IPS-NIHi7 (cell line): ENCODE results near the gene TMEM123.

Experiments used
- DNase-seq: peaks from one replicate; pipeline ENCODE4 v3.0.0; 2012; ENCODE audit warnings: mixed read lengths; ENCODE audit errors: extremely low spot score

The TMEM123 gene

DNA sequence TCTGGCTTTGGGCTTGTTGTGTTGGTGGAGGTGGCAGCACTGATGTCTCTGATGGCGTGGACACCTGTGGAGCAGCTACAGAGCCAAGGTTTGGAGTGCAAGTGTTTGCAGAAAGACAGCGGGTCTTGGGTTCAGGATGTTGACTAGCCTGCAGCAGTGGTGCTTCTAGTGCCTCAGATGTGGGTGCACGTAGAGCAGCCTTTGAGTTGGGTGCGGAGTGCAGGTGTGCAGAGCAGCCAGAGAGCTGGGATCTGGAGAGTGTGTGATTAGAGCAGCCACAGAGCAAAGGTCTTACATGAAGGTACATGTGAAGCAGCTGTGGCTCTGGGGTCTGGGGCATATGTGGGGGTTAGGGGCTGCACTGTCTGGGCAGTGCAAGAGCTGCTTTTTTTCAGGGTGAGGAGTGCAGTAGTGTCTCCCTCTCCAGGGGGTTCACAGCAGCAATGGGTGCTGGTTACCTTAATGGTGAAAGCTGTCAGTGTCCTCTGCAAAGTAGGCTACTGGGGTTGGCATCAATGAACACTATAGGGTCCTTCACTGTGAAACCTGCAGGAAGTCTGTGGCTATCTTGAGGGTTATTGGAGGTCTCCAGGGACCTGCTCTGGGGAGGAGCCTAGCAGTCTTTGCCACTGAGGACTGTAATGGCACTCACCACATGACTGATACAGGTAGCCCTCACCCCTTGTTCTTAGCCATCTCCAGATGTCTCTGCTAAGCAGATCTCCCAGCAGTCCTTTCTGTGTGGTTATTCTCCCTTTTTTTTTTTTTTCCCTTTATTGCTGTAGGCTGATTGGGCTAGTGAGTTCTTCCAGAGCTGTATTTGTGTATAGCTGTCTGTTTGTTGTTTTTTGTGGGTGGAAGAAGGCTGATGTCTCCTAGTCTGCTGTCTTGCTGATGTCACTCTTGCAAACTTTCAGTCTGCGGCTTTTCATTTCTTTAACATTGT is 91.2 kb downstream of the TMEM123 start:
- DNase-seq, result no peak

GRCh38 chr11:102360681-102361080 is 91.9 kb downstream of the TMEM123 start:
- DNase-seq, result no peak

DNA sequence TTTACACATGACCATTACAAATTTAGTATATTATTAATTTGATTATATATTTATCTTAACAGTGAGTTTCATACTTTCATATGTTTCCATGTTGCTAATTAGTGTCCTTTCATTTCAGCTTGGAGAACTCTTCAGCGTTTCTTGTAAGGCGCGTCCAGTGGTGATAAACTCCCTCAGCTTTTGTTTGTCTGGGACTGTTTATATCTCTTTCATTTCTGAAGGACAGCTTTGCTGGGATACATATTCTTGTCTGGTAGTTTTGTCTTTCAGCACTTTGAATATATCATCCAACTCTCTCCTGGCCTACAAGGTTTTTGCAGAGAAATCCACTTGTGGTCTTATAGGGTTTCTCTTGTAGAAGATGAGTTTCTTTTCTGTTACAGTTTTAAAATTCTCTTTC is 93.2 kb downstream of the TMEM123 start:
- no peak for DNase-seq

GRCh38 chr11:102357116-102357515 is 95.4 kb downstream of the TMEM123 start:
- DNase-seq, result no peak

GRCh38 chr11:102347462-102348370 is 104.8 kb downstream of the TMEM123 start:
- DNase-seq, result no peak

DNA sequence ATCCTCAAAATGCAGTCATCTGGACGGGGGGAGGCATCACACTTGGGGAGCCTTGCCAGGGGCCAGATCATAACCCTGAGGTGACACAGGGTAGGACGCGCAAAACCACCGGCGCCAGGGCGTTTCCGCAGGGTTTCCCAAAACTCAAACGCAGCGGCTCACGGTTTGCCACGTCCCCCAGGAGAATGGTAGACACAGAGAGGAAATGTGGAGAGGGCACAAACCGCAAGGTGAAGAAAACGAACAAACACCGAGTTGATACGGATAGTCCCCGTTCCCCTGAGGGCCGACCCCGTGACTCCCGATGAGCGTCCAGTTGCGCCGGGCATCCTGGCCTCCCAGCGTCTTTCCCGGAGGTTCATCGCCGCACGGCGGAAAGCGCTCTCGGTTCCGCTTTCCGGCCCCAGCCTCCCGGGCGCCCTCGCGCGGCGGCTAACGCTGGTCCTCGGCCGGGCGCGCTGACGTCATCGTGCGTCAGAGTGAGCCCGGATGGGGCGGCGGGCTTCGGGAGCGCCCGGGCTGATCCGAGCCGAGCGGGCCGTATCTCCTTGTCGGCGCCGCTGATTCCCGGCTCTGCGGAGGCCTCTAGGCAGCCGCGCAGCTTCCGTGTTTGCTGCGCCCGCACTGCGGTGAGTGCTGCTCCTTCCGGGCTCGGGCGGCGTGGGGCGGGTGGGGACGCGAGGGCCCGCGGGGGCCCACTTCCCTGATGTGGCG is 105.7 kb downstream of the TMEM123 start, which contains the start of gene BIRC2:
TSS of gene BIRC2 (plus strand) at position 467 of the 714 bp plus-strand sequence. CDS start 2,641 bp downstream, outside the sequence.
- peak; percentile 90 for DNase-seq

GRCh38 chr11:102346456-102346747 is 106.2 kb downstream of the TMEM123 start:
- DNase-seq, result no peak
